Suprapubic skin (tissue), 4 donors: ENCODE data around the gene BPIFA3. TPM values are rescaled to one million over a fixed set of nuclear protein-coding genes. Genes with fewer than 3 reads are reported as not detected.
"Not testable (repeated sequence)": the region's sequence is repeated elsewhere in the genome, so short reads cannot be mapped to it uniquely, and the experiment has no call there.

Experiments used
- DNase-seq, 2 donors: peaks; one replicate each; pipeline ENCODE4 v3.0.0-alpha.2; 2019; ENCODE audit warnings: low spot score in 2 of 2
- H3K27ac ChIP-seq: fragments of 200-600 bp; sonication (generic); one replicate; pipeline ENCODE4 v1.5.1; 2019
- H3K27me3 ChIP-seq: fragments of 200-600 bp; sonication (generic); one replicate; pipeline ENCODE4 v1.5.1; 2019
- H3K36me3 ChIP-seq: fragments of 200-600 bp; sonication (generic); one replicate; pipeline ENCODE4 v1.5.1; 2019
- H3K4me1 ChIP-seq: fragments of 200-600 bp; sonication (generic); one replicate; pipeline ENCODE4 v1.5.1; 2019
- H3K4me3 ChIP-seq: fragments of 200-600 bp; sonication (generic); one replicate; pipeline ENCODE4 v1.5.1; 2019; ENCODE audit warnings: mild to moderate bottlenecking
- H3K9me3 ChIP-seq: fragments of 200-600 bp; sonication (generic); one replicate; pipeline ENCODE4 v1.5.1; 2019
- CTCF ChIP-seq, 2 donors: fragments of 200-600 bp in 1 of 2; fragments of 450-650 bp in 1 of 2; sonication (generic) in 1 of 2; IDR thresholded peaks; one replicate each; pipeline ENCODE4 v1.5.1; 2016 to 2019; ENCODE audit warnings: antibody characterized with exemption in 2 of 2, mild to moderate bottlenecking in 1 of 2, moderate library complexity in 1 of 2
- EP300 ChIP-seq: sonication (generic); formaldehyde crosslinking; IDR thresholded peaks from one replicate; pipeline ENCODE4 v1.6.1; 2017; ENCODE audit warnings: antibody characterized with exemption
- POLR2A ChIP-seq, 2 donors: fragments of 450-650 bp; IDR thresholded peaks; one replicate each; pipeline ENCODE4 v1.6.1; 2017; ENCODE audit warnings: antibody characterized with exemption in 2 of 2, mild to moderate bottlenecking in 2 of 2, moderate library complexity in 2 of 2
- POLR2AphosphoS5 ChIP-seq, 3 donors: sonication (generic); formaldehyde crosslinking; IDR thresholded peaks; one replicate each; pipeline ENCODE4 v1.6.1; 2017; ENCODE audit warnings: antibody characterized with exemption in 3 of 3
- WGBS: methylation state at CpG from one replicate; pipeline ENCODE4 v1.1.5; 2018; 5-methylcytosine and 5-hydroxymethylcytosine counted together
- total RNA-seq, 4 donors: library from RNA; depleted of rRNA; stranded (reverse); fragments of >200 nt; gene quantifications; one replicate each; pipeline ENCODE4 v1.1.0, GENCODE V29; 2016

Gene BPIFA3
- total RNA-seq, 4 donors from 2014 or later, result not detected

GRCh38 chr20:33176101-33176500 lies 41.1 kb upstream of the BPIFA3 start:
- no peaks in the 10 kb centered on the region for H3K36me3 ChIP-seq
- no peak for TF ChIP-seq CTCF (IDR thresholded peaks at IDR 0.05)
- no peak for TF ChIP-seq POLR2AphosphoS5 (IDR thresholded peaks at IDR 0.05)
- no peak for TF ChIP-seq POLR2A (IDR thresholded peaks at IDR 0.05)
- TF ChIP-seq EP300, result no peak
- peak in 1 of 2 donors; percentile 32 for DNase-seq
- no peaks in the 10 kb centered on the region for H3K4me1 ChIP-seq
- H3K4me3 ChIP-seq, result no peak overlapping the region
- 76% methylated on average over 3 of the region's 3 CpGs for WGBS
- H3K9me3 ChIP-seq, result no peaks in the 10 kb centered on the region
- H3K27ac ChIP-seq, result no peak overlapping the region
- no peaks in the 10 kb centered on the region for H3K27me3 ChIP-seq

GRCh38 chr20:33177866-33178265 lies 39.3 kb upstream of the BPIFA3 start:
- DNase-seq, result peak in 1 of 2 donors; percentile 18
- no peak for TF ChIP-seq EP300
- TF ChIP-seq POLR2AphosphoS5 (IDR thresholded peaks at IDR 0.05), result no peak
- no peak for TF ChIP-seq CTCF (IDR thresholded peaks at IDR 0.05)
- TF ChIP-seq POLR2A (IDR thresholded peaks at IDR 0.05), result no peak
- H3K4me3 ChIP-seq, result no peak overlapping the region
- H3K4me1 ChIP-seq, result no peaks in the 10 kb centered on the region
- H3K36me3 ChIP-seq, result no peaks in the 10 kb centered on the region
- no peaks in the 10 kb centered on the region for H3K9me3 ChIP-seq
- no peak overlapping the region for H3K27ac ChIP-seq
- 85% methylated on average over 9 of the region's 9 CpGs for WGBS
- H3K27me3 ChIP-seq, result no peaks in the 10 kb centered on the region

GRCh38 chr20:33178726-33179125 lies 38.4 kb upstream of the BPIFA3 start:
- Histone ChIP-seq H3K36me3 (no peaks in the 10 kb centered on the region), H3K4me1 (no peaks in the 10 kb centered on the region), H3K27ac (no peak overlapping the region), H3K4me3 (no peak overlapping the region), H3K27me3 (no peaks in the 10 kb centered on the region), H3K9me3 (no peaks in the 10 kb centered on the region)
- 62% methylated on average over 6 of the region's 6 CpGs for WGBS
- DNase-seq, result peak in 1 of 2 donors; percentile 5
- TF ChIP-seq EP300 (no peak), POLR2AphosphoS5 (IDR thresholded peaks at IDR 0.05) (no peak)

GRCh38 chr20:33180169-33180568 lies 37.0 kb upstream of the BPIFA3 start:
- Histone ChIP-seq H3K4me1 (no peaks in the 10 kb centered on the region), H3K4me3 (no peak overlapping the region), H3K27ac (no peak overlapping the region), H3K36me3 (no peaks in the 10 kb centered on the region), H3K9me3 (no peaks in the 10 kb centered on the region), H3K27me3 (no peaks in the 10 kb centered on the region)
- WGBS, result 89% methylated on average over 5 of the region's 5 CpGs
- TF ChIP-seq CTCF (IDR thresholded peaks at IDR 0.05) (no peak), POLR2AphosphoS5 (IDR thresholded peaks at IDR 0.05) (no peak), EP300 (no peak), POLR2A (IDR thresholded peaks at IDR 0.05) (no peak)
- no peak for DNase-seq

GRCh38 chr20:33181482-33182093 lies 35.6 kb upstream of the BPIFA3 start:
- no peak for DNase-seq
- Histone ChIP-seq H3K27ac (no peak overlapping the region), H3K9me3 (no peaks in the 10 kb centered on the region), H3K36me3 (no peaks in the 10 kb centered on the region), H3K4me3 (no peak overlapping the region), H3K4me1 (no peaks in the 10 kb centered on the region), H3K27me3 (no peaks in the 10 kb centered on the region)
- WGBS, result 80% methylated on average over 1 of the region's 1 CpG
- TF ChIP-seq EP300, result no peak
- TF ChIP-seq POLR2AphosphoS5 (IDR thresholded peaks at IDR 0.05), result no peak

- Histone ChIP-seq H3K4me3 (no peak overlapping the region), H3K27ac (no peak overlapping the region), H3K9me3 (no peaks in the 10 kb centered on the region), H3K36me3 (no peaks in the 10 kb centered on the region), H3K4me1 (no peaks in the 10 kb centered on the region), H3K27me3 (no peaks in the 10 kb centered on the region)
- DNase-seq, result no peak
- WGBS, result 83% methylated on average over 2 of the region's 2 CpGs
- TF ChIP-seq POLR2A (IDR thresholded peaks at IDR 0.05), result no peak
- TF ChIP-seq POLR2AphosphoS5 (IDR thresholded peaks at IDR 0.05), result no peak
- no peak for TF ChIP-seq CTCF (IDR thresholded peaks at IDR 0.05)
- no peak for TF ChIP-seq EP300
Observed at GRCh38 chr20:33183312-33183711, 33.8 kb upstream of the BPIFA3 start.

GRCh38 chr20:33185031-33185590 lies 32.0 kb upstream of the BPIFA3 start:
- not testable (repeated sequence) for H3K36me3 ChIP-seq, H3K9me3 ChIP-seq, H3K27me3 ChIP-seq, H3K27ac ChIP-seq, H3K4me3 ChIP-seq, H3K4me1 ChIP-seq, DNase-seq
- 93% methylated on average over 9 of the region's 40 CpGs for WGBS
